ENCODE measurements around the gene C2orf81.

DNA sequence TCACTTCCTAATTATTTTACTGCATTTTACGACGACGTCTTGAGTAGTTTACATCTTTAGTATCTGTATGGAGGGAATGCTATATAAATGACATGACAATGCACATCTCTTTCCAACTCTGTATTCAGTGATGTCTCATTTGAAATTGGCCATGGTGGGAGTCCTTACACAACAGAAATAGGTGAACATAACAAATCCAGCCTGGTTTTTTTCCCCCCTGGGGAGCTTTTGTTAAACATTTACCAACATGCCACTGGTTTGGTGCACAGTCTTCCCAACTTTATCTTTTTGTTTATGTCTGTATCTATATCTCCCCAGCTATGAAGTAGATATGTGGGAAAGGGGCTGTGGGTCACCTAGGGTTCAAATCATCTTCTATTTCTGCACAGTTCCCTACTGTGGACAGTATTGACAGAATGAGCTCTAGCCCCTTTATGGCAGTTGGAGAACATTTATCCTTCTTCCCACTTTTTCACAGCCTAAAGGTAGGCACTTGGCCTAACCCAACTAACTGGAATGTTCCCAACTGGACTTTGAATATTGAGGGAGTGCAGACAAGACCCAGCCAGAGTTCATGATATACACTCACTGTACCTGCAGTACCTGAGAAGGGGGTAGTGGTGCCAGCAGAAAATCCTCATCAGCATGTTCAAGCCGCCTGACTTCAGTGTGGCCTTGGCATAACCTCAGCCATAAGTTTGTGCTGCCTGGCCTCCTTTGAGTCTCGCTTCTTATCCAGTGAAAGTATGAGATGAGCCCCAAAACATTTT lies 26.0 kb upstream of the C2orf81 start:
- no peak for TF ChIP-seq EZH2phosphoT487 (IDR thresholded peaks at IDR 0.05; ENCODE audit: borderline replicate concordance, low read length)
- TF ChIP-seq, protein P1, sequence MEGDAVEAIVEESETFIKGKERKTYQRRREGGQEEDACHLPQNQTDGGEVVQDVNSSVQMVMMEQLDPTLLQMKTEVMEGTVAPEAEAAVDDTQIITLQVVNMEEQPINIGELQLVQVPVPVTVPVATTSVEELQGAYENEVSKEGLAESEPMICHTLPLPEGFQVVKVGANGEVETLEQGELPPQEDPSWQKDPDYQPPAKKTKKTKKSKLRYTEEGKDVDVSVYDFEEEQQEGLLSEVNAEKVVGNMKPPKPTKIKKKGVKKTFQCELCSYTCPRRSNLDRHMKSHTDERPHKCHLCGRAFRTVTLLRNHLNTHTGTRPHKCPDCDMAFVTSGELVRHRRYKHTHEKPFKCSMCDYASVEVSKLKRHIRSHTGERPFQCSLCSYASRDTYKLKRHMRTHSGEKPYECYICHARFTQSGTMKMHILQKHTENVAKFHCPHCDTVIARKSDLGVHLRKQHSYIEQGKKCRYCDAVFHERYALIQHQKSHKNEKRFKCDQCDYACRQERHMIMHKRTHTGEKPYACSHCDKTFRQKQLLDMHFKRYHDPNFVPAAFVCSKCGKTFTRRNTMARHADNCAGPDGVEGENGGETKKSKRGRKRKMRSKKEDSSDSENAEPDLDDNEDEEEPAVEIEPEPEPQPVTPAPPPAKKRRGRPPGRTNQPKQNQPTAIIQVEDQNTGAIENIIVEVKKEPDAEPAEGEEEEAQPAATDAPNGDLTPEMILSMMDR (conservative IDR thresholded peaks at IDR 0.05; ENCODE audit: low read depth, low read length), result no peak
